ENCODE results near the gene MINDY4.

MINDY4 gene

DNA sequence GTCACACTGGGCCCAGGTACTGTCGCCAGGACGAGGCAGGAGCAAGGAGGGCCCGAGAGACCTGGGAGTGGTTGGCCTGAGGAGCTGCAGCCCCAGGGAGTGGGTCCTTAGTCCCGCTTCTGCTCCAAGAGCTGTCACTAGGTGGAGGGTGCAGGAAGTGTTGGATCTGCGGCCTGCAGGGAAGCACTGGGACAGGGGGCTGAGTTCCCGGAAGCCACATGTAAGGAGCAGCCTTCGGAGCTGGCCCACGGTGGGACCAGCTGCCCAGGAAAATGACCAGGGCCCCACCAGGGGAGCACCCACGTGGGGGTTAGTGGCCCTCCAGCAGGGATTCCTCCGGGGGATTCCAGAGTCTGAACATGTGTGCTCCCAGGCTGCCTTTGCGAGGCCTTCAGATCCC is 131.2 kb downstream of the MINDY4 start:
- no peak overlapping the region for H3K27ac ChIP-seq (ENCODE audit: low read depth, low read length)
- no peak overlapping the region for H4K12ac ChIP-seq (ENCODE audit: low read depth, low read length)
- H3K79me2 ChIP-seq (ENCODE audit: control insufficient read depth, insufficient read depth, low read length, poor library complexity): no peaks in the 10 kb centered on the region
- H4K91ac ChIP-seq (ENCODE audit: low read depth, low read length): no peak overlapping the region
- H3K4me2 ChIP-seq (ENCODE audit: low read length): no peak overlapping the region
- WGBS (ENCODE audit: extremely low coverage, insufficient coverage, insufficient read length): no CpG with 5 or more reads among the region's 11 CpGs
- no peaks in the 10 kb centered on the region for H3K4me1 ChIP-seq (ENCODE audit: control insufficient read depth in 1 of 2, insufficient read depth in 2 of 2, low read length in 2 of 2)
- H3K23ac ChIP-seq (ENCODE audit: low read length): no peak overlapping the region
- H4K8ac ChIP-seq (ENCODE audit: low read depth, low read length): no peak overlapping the region
- no peak overlapping the region for H2BK5ac ChIP-seq (ENCODE audit: low read depth, low read length, poor library complexity)
- H2AFZ ChIP-seq (ENCODE audit: insufficient read depth, low read length, poor library complexity): no peak overlapping the region
- no peaks in the 10 kb centered on the region for H3K27me3 ChIP-seq (ENCODE audit: insufficient read depth, low read length)
- no peak overlapping the region for H2BK12ac ChIP-seq (ENCODE audit: low read length)
- H3K4ac ChIP-seq (ENCODE audit: low read depth, low read length): no peak overlapping the region
- no peaks in the 10 kb centered on the region for H3K79me1 ChIP-seq (ENCODE audit: low read length)
- H3K14ac ChIP-seq (ENCODE audit: low read length): no peak overlapping the region
- H3K18ac ChIP-seq (ENCODE audit: low read length): no peak overlapping the region
- no peak overlapping the region for H2AK5ac ChIP-seq (ENCODE audit: low read length)
- no peak overlapping the region for H3K4me3 ChIP-seq (ENCODE audit: low read depth, low read length)
- H3K9ac ChIP-seq (ENCODE audit: low read length): no peak overlapping the region
- DNase-seq: no peak
- H3K9me3 ChIP-seq (ENCODE audit: insufficient read depth, low read depth, low read length): no peaks in the 10 kb centered on the region
- no peak overlapping the region for H2BK120ac ChIP-seq (ENCODE audit: insufficient read depth, low read length, poor library complexity)
- no peaks in the 10 kb centered on the region for H3K36me3 ChIP-seq (ENCODE audit: control insufficient read depth in 1 of 2, insufficient read depth in 2 of 2, low read length in 2 of 2)

DNA sequence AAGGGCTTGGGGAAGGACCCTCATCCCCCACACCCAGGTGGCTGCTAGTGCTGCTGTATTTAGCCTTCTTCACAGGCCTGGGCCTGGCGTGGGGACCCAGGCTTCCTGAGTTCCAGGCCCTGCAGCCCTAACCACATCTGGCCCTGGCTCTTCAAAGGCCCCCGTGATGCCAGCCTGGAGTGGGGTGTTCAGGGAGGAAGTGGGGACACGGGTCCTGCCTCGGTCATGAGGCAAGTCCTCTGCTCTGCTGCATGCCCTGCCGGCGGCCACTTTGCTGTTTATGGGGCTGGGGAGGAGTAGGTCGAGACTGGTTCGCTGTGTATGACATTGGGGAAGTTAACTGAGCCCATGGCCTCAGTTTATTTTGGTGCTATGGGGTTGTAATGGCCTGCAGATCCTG is 131.9 kb downstream of the MINDY4 start:
- Histone ChIP-seq H3K4me1 (ENCODE audit: control insufficient read depth in 1 of 2, insufficient read depth in 2 of 2, low read length in 2 of 2) (no peaks in the 10 kb centered on the region), H3K4me2 (ENCODE audit: low read length) (no peak overlapping the region), H2BK12ac (ENCODE audit: low read length) (no peak overlapping the region), H4K91ac (ENCODE audit: low read depth, low read length) (no peak overlapping the region), H2BK5ac (ENCODE audit: low read depth, low read length, poor library complexity) (no peak overlapping the region), H3K27ac (ENCODE audit: low read depth, low read length) (no peak overlapping the region), H4K8ac (ENCODE audit: low read depth, low read length) (no peak overlapping the region), H3K27me3 (ENCODE audit: insufficient read depth, low read length) (no peaks in the 10 kb centered on the region), H2BK120ac (ENCODE audit: insufficient read depth, low read length, poor library complexity) (no peak overlapping the region), H3K4ac (ENCODE audit: low read depth, low read length) (no peak overlapping the region), H3K14ac (ENCODE audit: low read length) (no peak overlapping the region), H3K79me1 (ENCODE audit: low read length) (no peaks in the 10 kb centered on the region), H3K79me2 (ENCODE audit: control insufficient read depth, insufficient read depth, low read length, poor library complexity) (no peaks in the 10 kb centered on the region), H3K36me3 (ENCODE audit: control insufficient read depth in 1 of 2, insufficient read depth in 2 of 2, low read length in 2 of 2) (no peaks in the 10 kb centered on the region), H3K9ac (ENCODE audit: low read length) (no peak overlapping the region), H4K12ac (ENCODE audit: low read depth, low read length) (no peak overlapping the region), H3K9me3 (ENCODE audit: insufficient read depth, low read depth, low read length) (no peaks in the 10 kb centered on the region), H3K4me3 (ENCODE audit: low read depth, low read length) (no peak overlapping the region), H2AK5ac (ENCODE audit: low read length) (no peak overlapping the region), H2AFZ (ENCODE audit: insufficient read depth, low read length, poor library complexity) (no peak overlapping the region), H3K23ac (ENCODE audit: low read length) (no peak overlapping the region), H3K18ac (ENCODE audit: low read length) (no peak overlapping the region)
- no CpG with 5 or more reads among the region's 8 CpGs for WGBS (ENCODE audit: extremely low coverage, insufficient coverage, insufficient read length)
- DNase-seq: no peak

DNA sequence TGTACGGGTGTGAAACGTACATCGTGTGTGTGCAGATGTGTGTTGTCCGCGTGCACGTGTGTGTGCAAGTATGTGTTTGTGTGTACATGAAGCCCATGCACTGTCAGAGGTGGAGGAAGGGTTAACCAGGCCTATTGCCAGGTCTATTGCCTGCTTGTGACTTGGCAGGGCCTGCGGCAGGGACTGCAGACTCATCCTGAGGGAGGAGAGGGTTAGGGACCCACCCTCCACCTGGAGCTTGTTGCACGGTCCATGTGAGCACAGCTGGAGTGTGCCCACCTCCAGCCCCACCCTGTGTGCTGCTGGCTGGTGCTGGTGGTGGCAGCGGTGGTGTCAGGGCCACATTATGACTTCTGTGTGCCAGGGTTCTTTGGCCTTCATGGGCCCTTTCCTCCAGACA is 133.3 kb downstream of the MINDY4 start:
- no peak overlapping the region for H3K4ac ChIP-seq (ENCODE audit: low read depth, low read length)
- no peak overlapping the region for H3K23ac ChIP-seq (ENCODE audit: low read length)
- no peak overlapping the region for H3K18ac ChIP-seq (ENCODE audit: low read length)
- no peak overlapping the region for H3K4me2 ChIP-seq (ENCODE audit: low read length)
- no peak overlapping the region for H2BK5ac ChIP-seq (ENCODE audit: low read depth, low read length, poor library complexity)
- H3K9ac ChIP-seq (ENCODE audit: low read length): no peak overlapping the region
- H4K8ac ChIP-seq (ENCODE audit: low read depth, low read length): no peak overlapping the region
- H3K14ac ChIP-seq (ENCODE audit: low read length): no peak overlapping the region
- H4K91ac ChIP-seq (ENCODE audit: low read depth, low read length): no peak overlapping the region
- no peaks in the 10 kb centered on the region for H3K4me1 ChIP-seq (ENCODE audit: control insufficient read depth in 1 of 2, insufficient read depth in 2 of 2, low read length in 2 of 2)
- no peak overlapping the region for H2AK5ac ChIP-seq (ENCODE audit: low read length)
- peak overlapping the region; percentile 8 for H3K4me3 ChIP-seq (ENCODE audit: low read depth, low read length)
- no peaks in the 10 kb centered on the region for H3K9me3 ChIP-seq (ENCODE audit: insufficient read depth, low read depth, low read length)
- no peaks in the 10 kb centered on the region for H3K79me1 ChIP-seq (ENCODE audit: low read length)
- H2AFZ ChIP-seq (ENCODE audit: insufficient read depth, low read length, poor library complexity): no peak overlapping the region
- no peaks in the 10 kb centered on the region for H3K79me2 ChIP-seq (ENCODE audit: control insufficient read depth, insufficient read depth, low read length, poor library complexity)
- no peak overlapping the region for H3K27ac ChIP-seq (ENCODE audit: low read depth, low read length)
- no peak overlapping the region for H2BK120ac ChIP-seq (ENCODE audit: insufficient read depth, low read length, poor library complexity)
- H3K27me3 ChIP-seq (ENCODE audit: insufficient read depth, low read length): no peaks in the 10 kb centered on the region
- H2BK12ac ChIP-seq (ENCODE audit: low read length): no peak overlapping the region
- no peak overlapping the region for H4K12ac ChIP-seq (ENCODE audit: low read depth, low read length)
- no peak for DNase-seq
- H3K36me3 ChIP-seq (ENCODE audit: control insufficient read depth in 1 of 2, insufficient read depth in 2 of 2, low read length in 2 of 2): no peaks in the 10 kb centered on the region
- no CpG with 5 or more reads among the region's 9 CpGs for WGBS (ENCODE audit: extremely low coverage, insufficient coverage, insufficient read length)

DNA sequence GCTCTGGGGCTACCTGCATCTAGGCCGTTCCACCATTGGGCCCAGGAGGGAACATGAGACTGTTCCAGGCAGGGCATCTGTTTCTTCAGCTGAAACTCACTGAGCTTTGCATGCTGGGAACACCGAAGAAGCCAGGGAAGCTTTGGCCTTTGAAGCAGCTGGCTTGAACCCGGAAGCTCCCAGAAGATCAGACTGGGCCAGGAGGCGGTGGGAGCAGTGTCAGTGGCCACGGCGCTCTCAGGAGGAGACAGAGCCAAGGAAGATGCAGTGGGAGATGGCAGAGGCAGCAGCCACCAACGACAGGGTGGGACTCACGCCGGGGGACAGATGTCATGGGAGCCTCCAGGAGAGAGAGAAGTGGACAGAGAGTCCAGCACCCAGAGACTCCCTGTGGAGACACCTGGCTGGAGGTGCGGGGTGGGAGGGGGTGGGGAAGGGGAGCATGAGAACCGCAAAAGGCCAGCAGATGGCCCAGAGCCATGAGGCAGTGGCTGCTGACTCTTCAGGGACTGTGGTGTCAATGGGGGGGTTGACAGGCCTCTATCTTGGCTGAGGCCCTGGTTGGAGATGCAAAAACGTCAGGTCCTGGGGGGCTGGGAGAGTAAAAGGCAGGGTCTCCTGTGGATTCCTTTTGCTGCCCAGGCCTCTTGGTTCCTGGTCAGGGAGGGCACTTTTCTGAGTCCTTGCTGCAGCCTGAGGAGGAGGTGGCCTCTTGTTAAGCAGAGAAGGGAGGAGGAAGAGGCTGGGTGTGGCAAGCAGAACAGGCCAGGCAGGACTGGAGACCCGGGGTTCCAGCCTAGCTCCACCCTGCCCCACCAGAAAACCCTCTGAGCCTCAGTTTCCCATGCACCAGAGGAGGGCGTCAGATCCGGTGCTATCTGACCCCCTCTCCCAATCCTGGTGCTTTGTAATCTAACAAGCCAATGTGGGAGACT is 134.1 kb downstream of the MINDY4 start:
- Histone ChIP-seq H3K23ac (ENCODE audit: low read length) (no peak overlapping the region), H3K4me3 (ENCODE audit: low read depth, low read length) (no peak overlapping the region), H3K4ac (ENCODE audit: low read depth, low read length) (no peak overlapping the region), H4K91ac (ENCODE audit: low read depth, low read length) (no peak overlapping the region), H2BK120ac (ENCODE audit: insufficient read depth, low read length, poor library complexity) (no peak overlapping the region), H3K9ac (ENCODE audit: low read length) (no peak overlapping the region), H2AK5ac (ENCODE audit: low read length) (no peak overlapping the region), H3K4me2 (ENCODE audit: low read length) (no peak overlapping the region), H3K79me2 (ENCODE audit: control insufficient read depth, insufficient read depth, low read length, poor library complexity) (no peaks in the 10 kb centered on the region), H3K18ac (ENCODE audit: low read length) (no peak overlapping the region), H3K4me1 (ENCODE audit: control insufficient read depth in 1 of 2, insufficient read depth in 2 of 2, low read length in 2 of 2) (no peaks in the 10 kb centered on the region), H3K14ac (ENCODE audit: low read length) (no peak overlapping the region), H3K27ac (ENCODE audit: low read depth, low read length) (no peak overlapping the region), H2BK12ac (ENCODE audit: low read length) (no peak overlapping the region), H3K9me3 (ENCODE audit: insufficient read depth, low read depth, low read length) (peaks cover 2% of the 10 kb centered on the region), H3K27me3 (ENCODE audit: insufficient read depth, low read length) (no peaks in the 10 kb centered on the region), H2AFZ (ENCODE audit: insufficient read depth, low read length, poor library complexity) (no peak overlapping the region), H3K36me3 (ENCODE audit: control insufficient read depth in 1 of 2, insufficient read depth in 2 of 2, low read length in 2 of 2) (no peaks in the 10 kb centered on the region), H2BK5ac (ENCODE audit: low read depth, low read length, poor library complexity) (no peak overlapping the region), H3K79me1 (ENCODE audit: low read length) (no peaks in the 10 kb centered on the region), H4K12ac (ENCODE audit: low read depth, low read length) (no peak overlapping the region), H4K8ac (ENCODE audit: low read depth, low read length) (no peak overlapping the region)
- WGBS (ENCODE audit: extremely low coverage, insufficient coverage, insufficient read length): no CpG with 5 or more reads among the region's 15 CpGs
- no peak for DNase-seq
